Trophoblast cell (in vitro differentiated cells and primary cell): Measurements from ENCODE around the gene NCOA3.

Source experiments
- DNase-seq, 2 donors: peaks; one replicate each; pipeline ENCODE4 v3.0.0-alpha.2; 2016
- H2AFZ ChIP-seq: 2 replicates; pipeline ENCODE4 v1.6.1; 2013; ENCODE audit warnings: low read length, moderate library complexity, mild to moderate bottlenecking; ENCODE audit not compliant: insufficient read depth, poor library complexity
- H2AK5ac ChIP-seq: 2 replicates; pipeline ENCODE4 v1.6.1; 2013; ENCODE audit warnings: mild to moderate bottlenecking, low read length
- H2BK120ac ChIP-seq: 2 replicates; pipeline ENCODE4 v1.6.1; 2013; ENCODE audit warnings: low read length, mild to moderate bottlenecking, moderate library complexity; ENCODE audit not compliant: insufficient read depth, poor library complexity
- H2BK12ac ChIP-seq: 2 replicates; pipeline ENCODE4 v1.6.1; 2013; ENCODE audit warnings: mild to moderate bottlenecking, low read length, moderate library complexity
- H2BK5ac ChIP-seq: 2 replicates; pipeline ENCODE4 v1.6.1; 2013; ENCODE audit warnings: low read length, low read depth, moderate library complexity, mild to moderate bottlenecking; ENCODE audit not compliant: poor library complexity
- H3K14ac ChIP-seq: 2 replicates; pipeline ENCODE4 v1.6.1; 2013; ENCODE audit warnings: mild to moderate bottlenecking, low read length
- H3K18ac ChIP-seq: 2 replicates; pipeline ENCODE4 v1.6.1; 2013; ENCODE audit warnings: mild to moderate bottlenecking, low read length
- H3K23ac ChIP-seq: 2 replicates; pipeline ENCODE4 v1.6.1; 2013; ENCODE audit warnings: low read length
- H3K27ac ChIP-seq: 2 replicates; pipeline ENCODE4 v1.5.1; 2013; ENCODE audit warnings: low read depth, mild to moderate bottlenecking, inconsistent platforms, low read length, moderate library complexity
- H3K27me3 ChIP-seq: 2 replicates; pipeline ENCODE4 v1.6.1; 2013; ENCODE audit warnings: inconsistent platforms, mild to moderate bottlenecking, low read length, moderate library complexity; ENCODE audit not compliant: insufficient read depth
- H3K36me3 ChIP-seq, 2 experiments: 1 replicate in 1 of 2; 2 replicates in 1 of 2; pipeline ENCODE4 v1.6.1; 2013; ENCODE audit warnings: low read length in 2 of 2, mild to moderate bottlenecking in 2 of 2, moderate library complexity in 1 of 2; ENCODE audit not compliant: insufficient read depth in 2 of 2, control insufficient read depth in 1 of 2
- H3K4ac ChIP-seq: 2 replicates; pipeline ENCODE4 v1.6.1; 2013; ENCODE audit warnings: low read depth, mild to moderate bottlenecking, low read length, moderate library complexity
- H3K4me1 ChIP-seq, 2 experiments: 1 replicate in 1 of 2; 2 replicates in 1 of 2; pipeline ENCODE4 v1.6.1; 2013; ENCODE audit warnings: low read length in 2 of 2, mild to moderate bottlenecking in 2 of 2, moderate library complexity in 1 of 2; ENCODE audit not compliant: insufficient read depth in 2 of 2, control insufficient read depth in 1 of 2
- H3K4me2 ChIP-seq: 2 replicates; pipeline ENCODE4 v1.6.1; 2013; ENCODE audit warnings: inconsistent platforms, mild to moderate bottlenecking, low read length, moderate library complexity
- H3K4me3 ChIP-seq: 2 replicates; pipeline ENCODE4 v1.5.1; 2013; ENCODE audit warnings: mild to moderate bottlenecking, low read depth, low read length, inconsistent platforms
- H3K79me1 ChIP-seq: one replicate; pipeline ENCODE4 v1.6.1; 2013; ENCODE audit warnings: low read length
- H3K79me2 ChIP-seq: 2 replicates; pipeline ENCODE4 v1.6.1; 2013; ENCODE audit warnings: low read length, mild to moderate bottlenecking; ENCODE audit not compliant: control insufficient read depth, insufficient read depth, poor library complexity
- H3K9ac ChIP-seq: 2 replicates; pipeline ENCODE4 v1.6.1; 2013; ENCODE audit warnings: mild to moderate bottlenecking, low read length
- H3K9me3 ChIP-seq: 2 replicates; pipeline ENCODE4 v1.6.1; 2013; ENCODE audit warnings: low read depth, mild to moderate bottlenecking, control low read depth, inconsistent platforms, low read length; ENCODE audit not compliant: insufficient read depth
- H4K12ac ChIP-seq: 2 replicates; pipeline ENCODE4 v1.6.1; 2013; ENCODE audit warnings: low read depth, mild to moderate bottlenecking, low read length, moderate library complexity
- H4K8ac ChIP-seq: 2 replicates; pipeline ENCODE4 v1.6.1; 2013; ENCODE audit warnings: low read depth, mild to moderate bottlenecking, low read length, moderate library complexity
- H4K91ac ChIP-seq: one replicate; pipeline ENCODE4 v1.6.1; 2013; ENCODE audit warnings: low read depth, mild to moderate bottlenecking, low read length, moderate library complexity
- WGBS: extraction: QIAGEN DNeasy Blood & Tissue Kit; methylation state at CpG from one replicate; pipeline ENCODE4 v1.1.7; 2013; ENCODE audit warnings: missing lambda C conversion rate; ENCODE audit not compliant: insufficient read length, insufficient coverage; ENCODE audit errors: extremely low coverage; 5-methylcytosine and 5-hydroxymethylcytosine counted together

The NCOA3 gene

GRCh38 chr20:47666304-47666703 lies 164.6 kb downstream of the NCOA3 start:
- WGBS, result no CpG with 5 or more reads among the region's 19 CpGs
- peaks cover 7% of the 10 kb centered on the region for H3K79me1 ChIP-seq
- DNase-seq, result no peak

GRCh38 chr20:47667086-47667485 lies 165.4 kb downstream of the NCOA3 start:
- H2BK120ac ChIP-seq, result no peak overlapping the region
- H2AFZ ChIP-seq, result no peak overlapping the region
- WGBS, result no CpG with 5 or more reads among the region's 5 CpGs
- peaks cover 3% of the 10 kb centered on the region for H3K9me3 ChIP-seq
- H3K4me1 ChIP-seq, result peaks cover 13 to 18% of the 10 kb centered on the region in 2 experiments
- peaks cover 1% of the 10 kb centered on the region for H3K79me2 ChIP-seq
- H4K12ac ChIP-seq, result no peak overlapping the region
- DNase-seq, result no peak
- H2AK5ac ChIP-seq, result no peak overlapping the region
- no peak overlapping the region for H2BK5ac ChIP-seq
- H3K4me2 ChIP-seq, result no peak overlapping the region
- H3K4ac ChIP-seq, result no peak overlapping the region
- no peak overlapping the region for H3K18ac ChIP-seq
- no peak overlapping the region for H4K91ac ChIP-seq
- H3K79me1 ChIP-seq, result peaks cover 7% of the 10 kb centered on the region
- H3K36me3 ChIP-seq, result peaks cover 27 to 28% of the 10 kb centered on the region in 2 experiments
- no peak overlapping the region for H3K23ac ChIP-seq
- H4K8ac ChIP-seq, result no peak overlapping the region
- no peak overlapping the region for H3K27ac ChIP-seq
- no peak overlapping the region for H3K9ac ChIP-seq
- H3K27me3 ChIP-seq, result no peaks in the 10 kb centered on the region
- H2BK12ac ChIP-seq, result no peak overlapping the region
- H3K4me3 ChIP-seq, result no peak overlapping the region
- H3K14ac ChIP-seq, result no peak overlapping the region

More at GRCh38 chr20:47666304-47666703, 164.6 kb downstream of the NCOA3 start:
- Histone ChIP-seq H3K27ac (no peak overlapping the region), H2BK12ac (peak overlapping the region; percentile 66), H3K27me3 (no peaks in the 10 kb centered on the region), H2BK120ac (peak overlapping the region; percentile 21), H2AK5ac (peak overlapping the region; percentile 27), H3K4me2 (no peak overlapping the region), H3K9me3 (peaks cover 3% of the 10 kb centered on the region), H3K18ac (no peak overlapping the region), H4K8ac (no peak overlapping the region), H4K12ac (peak overlapping the region; percentile 11), H3K9ac (no peak overlapping the region), H3K4me1 (peaks cover 13 to 18% of the 10 kb centered on the region in 2 experiments), H3K14ac (peak overlapping the region; percentile 11), H3K4me3 (no peak overlapping the region), H3K4ac (no peak overlapping the region), H2AFZ (no peak overlapping the region), H3K36me3 (peaks cover 31 to 35% of the 10 kb centered on the region in 2 experiments), H3K79me2 (peaks cover 1% of the 10 kb centered on the region), H4K91ac (peak overlapping the region; percentile 5), H3K23ac (no peak overlapping the region), H2BK5ac (no peak overlapping the region)

DNA sequence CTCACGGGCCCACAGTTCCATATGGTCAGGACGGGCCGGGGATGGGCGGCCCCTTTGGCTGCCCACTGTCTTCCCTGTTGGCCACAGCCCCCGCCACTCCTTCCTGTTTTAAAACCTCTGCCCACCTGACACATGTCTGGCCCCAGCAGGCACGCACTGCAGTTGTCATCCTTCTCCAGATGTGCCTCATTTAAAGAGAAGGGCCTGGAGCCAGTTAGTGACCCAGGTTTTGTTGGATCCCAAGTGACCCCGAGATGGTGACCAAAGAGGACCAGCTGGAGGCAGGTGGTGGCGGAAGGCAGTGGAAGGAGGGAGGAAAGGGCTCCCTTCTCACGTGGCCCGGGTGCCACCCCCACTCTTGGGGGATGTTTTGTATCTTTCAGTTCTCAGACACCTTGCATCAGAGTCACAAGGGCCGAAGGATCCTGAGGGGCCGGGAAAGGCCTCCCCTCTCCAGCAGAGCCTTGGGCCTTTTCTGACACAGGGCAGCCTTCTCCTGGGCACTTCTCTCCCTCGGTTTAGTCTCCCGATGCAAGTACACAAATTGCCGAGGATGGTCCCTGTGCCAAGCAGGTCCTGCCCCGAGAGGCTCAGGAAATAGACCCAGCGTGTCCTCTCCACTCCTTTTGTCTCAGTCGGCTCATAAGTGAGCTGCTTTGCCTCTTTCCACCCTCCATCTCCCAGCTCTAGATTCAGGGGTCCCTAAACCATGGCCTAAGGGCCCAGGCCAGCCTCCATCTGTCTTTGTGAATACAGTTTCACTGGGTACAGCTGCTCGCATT lies 166.0 kb downstream of the NCOA3 start:
- H3K79me1 ChIP-seq, result peaks cover 7% of the 10 kb centered on the region
- H3K4ac ChIP-seq, result no peak overlapping the region
- peaks cover 22 to 25% of the 10 kb centered on the region in 2 experiments for H3K36me3 ChIP-seq
- H4K91ac ChIP-seq, result no peak overlapping the region
- no peak overlapping the region for H3K14ac ChIP-seq
- H2BK120ac ChIP-seq, result no peak overlapping the region
- no peak overlapping the region for H4K12ac ChIP-seq
- no peak overlapping the region for H2BK5ac ChIP-seq
- no peak overlapping the region for H3K23ac ChIP-seq
- no CpG with 5 or more reads among the region's 19 CpGs for WGBS
- peaks cover 13 to 18% of the 10 kb centered on the region in 2 experiments for H3K4me1 ChIP-seq
- H2AK5ac ChIP-seq, result no peak overlapping the region
- no peak overlapping the region for H3K4me2 ChIP-seq
- H3K4me3 ChIP-seq, result no peak overlapping the region
- H3K18ac ChIP-seq, result no peak overlapping the region
- DNase-seq, result no peak
- H2AFZ ChIP-seq, result no peak overlapping the region
- no peak overlapping the region for H3K27ac ChIP-seq
- H3K9me3 ChIP-seq, result peaks cover 3% of the 10 kb centered on the region
- no peaks in the 10 kb centered on the region for H3K27me3 ChIP-seq
- no peak overlapping the region for H4K8ac ChIP-seq
- no peak overlapping the region for H3K9ac ChIP-seq
- H2BK12ac ChIP-seq, result no peak overlapping the region
- peaks cover 1% of the 10 kb centered on the region for H3K79me2 ChIP-seq

DNA sequence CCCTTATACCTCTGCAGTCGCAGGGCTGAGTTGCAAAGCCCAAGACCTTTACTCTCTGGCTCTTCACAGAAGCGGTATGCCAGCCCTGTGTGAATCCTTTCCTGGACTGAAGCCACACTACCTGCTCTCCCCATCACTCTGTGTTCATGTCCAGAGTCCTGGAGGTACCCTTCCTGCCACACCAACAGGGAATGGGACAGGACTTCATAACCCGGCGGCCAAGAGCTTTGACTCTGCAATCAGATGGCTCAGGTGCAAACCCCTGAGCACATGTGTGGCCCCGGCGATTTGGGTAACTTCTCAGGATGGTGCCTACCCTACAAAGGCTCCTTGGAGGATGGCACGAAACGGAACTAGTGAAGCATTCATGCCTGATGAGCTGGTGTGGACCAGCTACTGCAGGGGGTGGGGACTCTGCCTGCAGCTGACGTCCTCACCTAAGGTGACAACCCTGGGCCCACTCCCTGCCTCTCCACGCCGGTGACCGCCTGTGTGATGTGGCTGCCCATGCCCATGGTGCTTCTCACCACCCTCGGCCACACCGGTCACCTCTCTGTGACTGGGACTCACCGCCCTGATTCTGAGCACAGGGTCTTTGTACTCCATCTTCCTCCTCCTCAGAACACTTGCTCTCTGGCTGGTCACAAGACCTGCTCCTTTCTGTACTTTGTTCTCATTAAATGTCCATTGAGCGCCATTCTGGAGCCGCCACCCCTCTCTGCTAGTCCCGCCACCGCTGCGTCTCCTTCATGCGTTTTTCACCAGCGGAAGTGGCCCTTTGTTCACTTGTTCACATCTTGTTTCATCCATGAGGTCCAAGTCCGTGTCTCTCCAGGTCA lies 166.8 kb downstream of the NCOA3 start:
- Histone ChIP-seq H3K23ac (no peak overlapping the region), H3K27ac (no peak overlapping the region), H3K18ac (no peak overlapping the region), H3K4me2 (no peak overlapping the region), H3K79me1 (peaks cover 7% of the 10 kb centered on the region), H2BK120ac (no peak overlapping the region), H2AFZ (no peak overlapping the region), H2AK5ac (no peak overlapping the region), H2BK5ac (no peak overlapping the region), H3K4me1 (peaks cover 13 to 18% of the 10 kb centered on the region in 2 experiments), H3K36me3 (peaks cover 15 to 18% of the 10 kb centered on the region in 2 experiments), H4K91ac (no peak overlapping the region), H3K14ac (no peak overlapping the region), H3K4me3 (peak overlapping the region; percentile 26), H2BK12ac (no peak overlapping the region), H3K9me3 (peaks cover 3% of the 10 kb centered on the region), H4K8ac (no peak overlapping the region), H4K12ac (no peak overlapping the region), H3K27me3 (no peaks in the 10 kb centered on the region), H3K79me2 (peaks cover 1% of the 10 kb centered on the region), H3K9ac (no peak overlapping the region), H3K4ac (no peak overlapping the region)
- DNase-seq, result no peak
- no CpG with 5 or more reads among the region's 23 CpGs for WGBS
